ENCODE measurements around the gene POLA1.

The POLA1 gene

DNA sequence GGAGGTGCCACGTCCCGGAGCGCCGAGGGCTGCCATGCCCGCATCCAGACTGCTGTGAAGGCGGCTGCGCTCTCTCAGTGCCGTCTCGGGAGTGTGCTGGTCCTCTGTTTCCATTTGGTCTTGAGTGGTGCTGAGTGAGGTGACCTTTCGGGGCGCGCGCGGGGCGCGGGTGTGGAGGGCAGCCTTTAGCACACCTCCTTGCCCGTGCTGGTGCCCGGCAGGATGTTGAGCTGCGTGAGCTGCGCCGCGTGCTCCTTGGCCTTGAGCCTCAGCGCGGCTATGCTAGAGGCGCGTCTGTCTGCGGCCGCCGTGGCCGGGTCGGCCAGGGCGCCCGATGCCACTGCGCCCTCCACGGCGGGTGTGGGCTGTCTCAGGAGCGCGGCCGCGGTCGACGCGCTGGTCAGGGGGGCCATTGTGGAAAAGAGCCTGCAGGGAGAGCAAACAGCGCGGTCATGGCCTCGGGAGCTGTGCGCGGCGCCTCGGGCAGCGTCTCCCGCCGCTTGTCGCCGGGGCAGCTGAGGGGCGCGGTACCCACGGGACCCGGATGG is 310.8 kb downstream of the POLA1 start:
- DNase-seq (ENCODE audit: insufficient read length, low spot score): no peak
- no peak for TF ChIP-seq POLR2A (IDR thresholded peaks at IDR 0.05; ENCODE audit: low read depth, low read length)
- no peak for FAIRE-seq

DNA sequence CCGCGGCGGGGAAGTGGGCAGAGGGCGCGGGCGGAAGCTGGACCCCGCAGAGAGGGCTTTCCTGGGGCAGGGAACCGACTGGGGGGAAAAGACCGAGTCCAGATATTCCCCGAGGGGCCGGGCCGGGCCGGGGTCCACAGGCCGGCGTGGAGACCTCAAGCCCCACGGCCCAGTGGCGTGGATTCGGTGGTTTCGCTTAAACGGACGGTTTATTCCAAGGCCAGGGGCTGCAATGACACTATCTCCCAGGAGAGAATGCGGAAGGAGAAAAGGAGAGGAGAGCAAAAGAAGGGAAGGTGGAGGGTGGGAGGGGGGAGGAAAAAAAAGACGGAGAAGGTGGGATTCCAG is 311.3 kb downstream of the POLA1 start:
- FAIRE-seq: no peak
- no peak for TF ChIP-seq POLR2A (IDR thresholded peaks at IDR 0.05; ENCODE audit: low read depth, low read length)
- DNase-seq (ENCODE audit: insufficient read length, low spot score): no peak

DNA sequence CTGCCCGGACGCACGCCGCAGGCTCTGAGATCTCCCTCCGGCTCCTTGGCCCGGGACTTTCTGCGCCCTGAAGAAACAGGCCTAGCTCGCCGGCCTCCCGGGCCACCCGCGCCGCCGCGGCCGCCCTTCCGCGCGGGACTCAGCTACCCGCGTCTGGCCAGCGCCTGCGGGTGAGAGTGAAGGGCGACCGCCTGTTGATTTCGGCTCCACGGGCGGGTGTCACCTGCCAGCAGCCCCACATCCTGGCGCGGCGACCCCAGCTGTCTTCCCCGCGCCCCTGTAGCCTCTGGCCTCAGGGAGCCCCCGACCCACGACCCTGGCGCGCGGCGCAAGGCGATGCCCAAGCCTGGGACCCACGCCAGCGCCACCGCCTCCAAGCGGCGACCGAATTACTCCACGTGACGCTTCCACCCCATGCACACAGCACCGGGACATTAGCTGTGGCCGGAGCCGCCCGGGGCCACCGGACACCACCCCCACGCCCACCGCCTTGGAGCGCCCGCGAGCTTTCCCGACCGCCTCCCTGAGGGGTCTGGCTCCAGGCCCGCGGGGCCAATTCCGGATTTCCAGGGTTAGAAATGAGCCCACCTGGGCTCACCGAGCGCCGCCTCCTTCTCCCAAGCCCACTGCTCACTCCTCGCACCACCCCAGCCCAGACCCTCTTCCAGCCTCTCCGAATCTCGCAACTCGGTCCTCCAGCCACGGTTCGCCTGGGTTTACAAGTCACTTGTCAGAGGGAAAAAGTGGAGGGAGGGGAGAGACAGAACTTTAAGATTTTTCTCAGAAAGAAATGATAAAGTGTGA is 311.9 kb downstream of the POLA1 start:
- no peak for FAIRE-seq
- no peak for DNase-seq (ENCODE audit: insufficient read length, low spot score)

DNA sequence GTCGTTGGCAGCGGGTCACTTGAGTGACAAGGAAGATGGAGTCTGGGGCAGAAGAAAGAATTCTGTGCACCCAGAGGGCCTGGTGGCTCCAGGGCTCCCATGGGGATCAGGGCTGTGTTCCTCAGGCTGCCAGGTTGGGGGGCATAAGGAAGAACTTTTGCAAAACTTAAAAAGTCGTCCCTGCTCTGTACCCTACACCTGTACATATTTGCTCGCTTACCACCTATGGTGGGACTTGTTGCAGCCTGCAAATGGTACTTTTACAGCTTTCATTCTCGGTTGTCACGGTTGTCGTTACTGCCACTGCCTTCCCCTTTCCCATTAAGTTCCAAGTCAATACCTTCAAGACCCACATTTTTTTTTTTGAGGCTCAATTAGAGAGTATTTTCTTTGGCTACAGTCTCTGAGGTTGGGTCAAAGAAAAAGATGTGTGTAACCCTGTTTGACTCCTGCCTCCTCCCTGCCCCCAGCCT is 312.9 kb downstream of the POLA1 start:
- no peak for FAIRE-seq
- TF ChIP-seq POLR2A (IDR thresholded peaks at IDR 0.05; ENCODE audit: low read depth, low read length): no peak
- no peak for DNase-seq (ENCODE audit: insufficient read length, low spot score)

More for the DNA sequence above, 311.9 kb downstream of the POLA1 start:
- TF ChIP-seq POLR2A (IDR thresholded peaks at IDR 0.05; ENCODE audit: low read depth, low read length): no peak

DNA sequence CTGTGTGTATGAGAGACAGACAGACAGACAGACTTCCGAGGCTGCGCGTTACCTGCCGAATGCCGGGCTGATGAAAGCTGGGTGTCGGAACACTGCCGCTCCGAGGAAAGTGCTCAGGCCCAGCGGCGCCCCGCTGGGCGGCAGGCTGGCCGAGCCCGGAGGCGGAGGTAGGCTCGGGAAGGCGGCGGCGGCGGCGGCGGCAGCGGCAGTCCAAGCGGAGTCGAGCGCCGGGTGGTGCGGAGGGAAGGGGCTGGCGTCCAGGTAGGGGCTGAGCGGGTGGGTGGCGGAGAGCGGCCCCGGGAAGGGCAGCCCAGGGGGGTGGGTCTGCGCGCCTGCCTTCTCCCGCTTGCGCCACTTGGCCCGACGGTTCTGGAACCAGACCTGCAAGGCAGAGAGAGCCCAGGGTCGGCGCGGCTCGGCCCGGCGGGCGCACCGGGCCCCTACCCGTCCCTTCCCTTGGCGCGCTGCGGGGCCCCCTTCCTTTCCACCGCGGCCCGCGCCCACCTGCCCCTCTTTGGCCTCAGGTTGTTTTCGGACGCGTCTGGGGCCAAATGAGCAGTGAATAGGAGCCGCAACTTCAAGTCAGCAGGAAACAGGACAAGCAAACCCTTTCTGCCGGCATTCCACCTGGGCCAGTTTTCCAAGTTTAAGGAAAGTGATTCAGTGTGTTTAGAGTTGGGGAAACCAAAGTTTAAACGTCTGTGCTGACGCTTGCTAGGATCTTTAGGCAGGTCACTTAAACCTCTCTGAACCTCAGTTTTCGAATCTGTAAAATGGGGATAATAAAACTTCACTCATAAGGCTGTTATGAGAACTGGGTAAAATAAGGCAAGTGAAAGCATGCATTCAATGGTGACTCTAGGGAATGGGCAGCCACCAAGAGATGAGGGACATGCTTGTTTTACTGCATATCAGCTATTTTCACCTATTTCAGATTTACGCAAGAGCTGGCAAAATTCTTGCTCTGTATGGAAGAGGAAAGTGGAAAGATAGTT is 313.6 kb downstream of the POLA1 start:
- TF ChIP-seq POLR2A (IDR thresholded peaks at IDR 0.05; ENCODE audit: low read depth, low read length): no peak
- FAIRE-seq: no peak
- DNase-seq (ENCODE audit: insufficient read length, low spot score): no peak

DNA sequence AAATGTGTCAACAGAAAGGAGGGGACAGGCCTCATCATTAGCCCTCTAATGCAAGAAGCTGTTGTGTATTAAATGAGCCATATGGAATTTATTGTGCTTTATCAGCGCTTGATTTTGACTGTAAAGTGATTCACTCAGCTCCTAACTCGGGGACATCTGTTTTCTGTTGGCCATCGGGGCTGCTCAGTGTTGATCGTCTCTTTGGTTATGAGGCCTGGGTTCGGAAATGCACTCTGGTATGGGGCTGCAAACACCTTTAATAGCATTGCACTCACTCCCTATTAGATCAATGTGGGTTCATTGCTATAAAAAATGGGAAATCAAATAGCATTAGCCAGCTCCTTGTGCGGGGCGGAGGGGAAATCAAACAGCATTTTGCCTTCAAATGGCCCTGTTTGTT is 315.7 kb downstream of the POLA1 start:
- DNase-seq (ENCODE audit: insufficient read length, low spot score) (no peak), FAIRE-seq (no peak)
- no peak for TF ChIP-seq POLR2A (IDR thresholded peaks at IDR 0.05; ENCODE audit: low read depth, low read length)

DNA sequence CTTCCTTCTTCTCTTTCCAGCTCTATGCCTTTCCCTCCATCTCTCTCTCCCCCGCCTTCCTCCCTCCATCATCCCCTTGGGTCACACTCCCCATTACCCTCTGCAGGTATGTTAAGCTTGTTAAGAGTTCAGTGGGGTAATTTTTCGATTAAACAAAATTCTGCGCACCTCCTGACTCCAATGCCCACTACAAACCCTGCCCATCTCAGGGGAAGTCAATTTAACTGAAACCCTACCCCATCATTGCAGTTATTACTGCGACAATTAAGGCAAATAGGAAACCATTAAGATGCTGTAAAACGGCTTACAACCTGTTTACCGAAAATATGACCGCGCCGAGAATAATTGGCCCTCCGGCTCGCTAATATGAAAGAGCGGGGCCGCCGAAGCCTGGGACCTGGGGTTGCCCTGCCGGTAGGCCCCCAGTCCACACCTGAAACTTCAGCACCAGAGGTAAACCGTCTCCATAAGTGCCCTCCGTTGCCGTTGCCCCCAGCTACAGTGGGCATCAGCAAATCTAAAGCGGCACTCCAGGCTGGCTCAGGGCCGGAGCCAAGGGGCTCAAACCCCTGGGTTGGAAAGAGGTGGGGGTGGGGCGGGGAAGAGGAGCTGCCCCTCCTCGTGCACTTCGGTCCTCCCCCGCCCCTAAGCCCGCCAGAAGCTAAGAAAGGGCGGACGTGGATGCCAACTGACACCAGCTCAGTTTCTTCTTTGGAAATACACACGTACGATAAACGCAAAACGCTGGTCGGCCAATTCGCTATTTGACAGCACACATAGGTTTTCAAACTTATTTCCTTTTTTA is 317.3 kb downstream of the POLA1 start:
- no peak for DNase-seq (ENCODE audit: insufficient read length, low spot score)
- TF ChIP-seq POLR2A (IDR thresholded peaks at IDR 0.05; ENCODE audit: low read depth, low read length): no peak
- FAIRE-seq: no peak

DNA sequence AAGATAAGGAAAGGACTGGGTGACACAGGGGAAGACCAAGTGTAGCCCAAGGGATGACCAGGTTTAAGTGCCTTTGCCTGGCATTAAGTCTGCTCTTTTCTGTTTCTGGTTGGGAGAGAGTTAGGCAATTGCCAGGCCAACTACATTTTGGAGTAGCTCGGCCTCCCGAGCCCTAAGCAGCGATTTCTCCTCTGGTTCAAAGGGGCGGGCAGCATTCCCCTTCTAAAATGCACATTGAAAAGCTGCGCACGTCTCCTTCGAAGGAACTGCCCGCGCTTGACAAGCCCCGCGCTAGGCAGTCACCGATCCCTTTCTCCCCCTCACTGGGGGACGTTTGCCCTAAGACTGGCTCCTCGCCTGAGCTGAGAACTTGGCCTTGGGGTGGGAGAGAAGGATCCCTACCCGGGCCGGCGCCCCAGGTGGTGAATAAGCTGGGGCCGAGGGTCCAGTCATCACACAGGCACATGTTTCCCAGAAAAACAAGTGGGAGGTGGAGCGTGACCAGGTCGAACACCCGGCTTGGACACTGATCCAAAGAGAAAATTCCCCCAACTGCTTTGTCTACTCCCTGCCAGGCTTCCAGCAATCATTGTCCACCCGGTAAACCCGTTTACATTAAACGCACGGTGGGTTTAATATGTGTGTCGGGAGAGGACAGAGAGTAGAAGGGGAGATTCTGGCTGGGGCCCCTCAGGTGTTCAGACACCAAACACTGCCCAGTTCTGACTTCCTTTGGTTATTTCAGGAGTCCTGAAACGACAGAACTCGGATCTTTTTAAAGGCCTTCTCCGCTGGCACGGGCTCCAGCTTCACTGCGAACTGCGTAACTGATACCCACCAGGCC is 318.1 kb downstream of the POLA1 start:
- no peak for TF ChIP-seq POLR2A (IDR thresholded peaks at IDR 0.05; ENCODE audit: low read depth, low read length)
- FAIRE-seq (no peak), DNase-seq (ENCODE audit: insufficient read length, low spot score) (no peak)

DNA sequence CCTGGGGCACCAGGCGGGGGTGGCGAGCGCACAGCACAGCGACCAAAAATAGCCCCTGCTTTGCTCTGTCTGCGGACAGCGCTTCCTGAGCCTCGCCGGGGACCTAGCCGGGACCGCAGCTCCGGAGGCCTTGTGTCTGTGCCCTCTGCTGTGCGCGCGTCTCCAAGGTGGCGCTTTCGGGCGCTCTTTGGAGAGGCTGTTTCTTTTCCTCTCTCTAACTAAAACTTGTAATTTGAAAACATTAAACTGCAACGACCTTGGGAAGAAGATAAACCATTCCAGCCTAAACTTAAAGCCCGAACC is 318.7 kb downstream of the POLA1 start:
- no peak for TF ChIP-seq POLR2A (IDR thresholded peaks at IDR 0.05; ENCODE audit: low read depth, low read length)
- DNase-seq (ENCODE audit: insufficient read length, low spot score): no peak
- FAIRE-seq: no peak

DNA sequence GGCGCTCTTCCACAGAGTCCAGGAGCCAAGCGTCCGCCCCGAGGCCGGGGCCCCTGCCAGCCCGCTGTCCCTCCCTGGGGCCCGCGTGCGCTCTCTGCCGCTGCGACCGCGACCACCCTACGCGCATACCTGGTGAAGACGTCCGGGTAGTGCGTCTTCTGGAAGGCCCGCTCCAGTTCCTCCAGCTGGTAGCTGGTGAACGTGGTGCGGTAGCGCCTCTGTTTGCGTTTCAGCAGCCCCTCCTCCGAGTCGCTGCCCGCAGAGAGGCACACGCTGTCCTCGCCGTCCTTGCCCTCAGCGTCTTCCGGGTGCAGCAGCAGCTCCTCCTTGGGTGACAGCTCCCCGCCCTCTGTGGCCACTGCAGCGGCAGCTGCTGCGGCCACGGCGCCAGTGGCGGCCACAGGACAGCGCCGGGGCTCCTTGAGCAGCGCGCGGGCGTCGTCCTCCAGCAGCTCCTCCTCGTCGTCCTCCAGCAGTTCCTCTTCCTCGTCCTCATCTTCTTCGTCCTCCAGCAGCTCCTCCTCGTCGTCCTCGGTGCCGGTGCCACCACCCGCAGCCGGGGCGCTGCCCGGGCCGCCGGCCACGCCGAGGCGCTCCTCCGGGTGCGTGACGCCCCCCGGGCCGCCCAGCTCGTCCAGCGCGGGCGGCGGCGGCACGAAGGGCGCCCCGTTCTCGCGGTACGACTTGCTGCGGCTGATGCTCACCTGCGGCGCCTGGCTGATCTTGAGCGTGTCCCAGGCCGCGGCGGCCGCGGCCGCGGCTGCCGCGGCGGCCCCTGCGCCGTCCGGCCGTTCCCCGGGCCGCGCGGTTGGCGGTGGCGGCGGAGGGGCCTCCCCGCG is 319.3 kb downstream of the POLA1 start:
- FAIRE-seq: no peak
- DNase-seq (ENCODE audit: insufficient read length, low spot score): no peak
- TF ChIP-seq POLR2A (IDR thresholded peaks at IDR 0.05; ENCODE audit: low read depth, low read length): no peak

DNA sequence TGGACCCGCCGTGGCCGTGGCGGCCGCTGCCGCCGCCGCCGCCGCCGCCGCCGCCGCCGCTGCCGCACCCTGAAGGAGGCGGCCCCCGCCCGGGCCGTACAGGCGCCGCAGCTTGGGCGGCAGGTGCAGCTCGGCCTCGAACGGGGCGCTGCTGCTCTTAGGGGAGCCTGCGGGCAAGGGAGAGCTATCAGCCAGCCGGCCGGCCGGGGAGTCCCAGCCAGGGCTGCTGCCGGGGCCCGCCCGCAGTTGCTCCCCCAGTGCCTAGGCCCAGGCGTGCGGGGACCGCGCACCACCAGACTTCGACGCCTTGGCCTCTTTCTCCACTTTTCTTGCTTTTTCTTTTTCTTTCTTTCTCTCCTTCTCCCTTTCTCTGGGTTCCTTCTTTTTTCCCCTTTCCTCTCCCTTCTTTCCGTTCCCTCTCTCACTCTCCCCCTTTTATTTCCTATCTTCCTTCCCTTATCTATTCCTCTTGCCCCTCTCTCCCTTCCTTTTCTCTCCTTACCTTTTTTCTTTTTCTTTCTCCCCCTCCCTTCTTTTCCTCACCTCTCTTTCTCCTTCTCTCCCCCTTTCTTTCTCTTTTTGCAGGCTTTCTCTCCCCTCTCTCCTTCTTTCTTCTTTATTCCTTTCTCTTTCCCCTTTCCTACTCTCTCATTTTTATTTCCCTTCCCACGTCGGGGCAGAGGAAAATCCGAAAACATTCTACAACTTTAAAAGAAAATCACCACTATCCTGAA is 320.1 kb downstream of the POLA1 start:
- FAIRE-seq (no peak), DNase-seq (ENCODE audit: insufficient read length, low spot score) (no peak)
- no peak for TF ChIP-seq POLR2A (IDR thresholded peaks at IDR 0.05; ENCODE audit: low read depth, low read length)

All from H54 (cell line).